Ascending aorta (tissue), 2 donors: ENCODE data around the gene UMOD. TPM values are rescaled to one million over a fixed set of nuclear protein-coding genes. Genes with fewer than 3 reads are reported as not detected.

Experiments used
- DNase-seq, 2 donors: peaks; one replicate each; pipeline ENCODE4 v3.0.0-alpha.2; 2019; ENCODE audit warnings: low spot score in 2 of 2
- H3K27ac ChIP-seq, 2 donors: fragments of 200-600 bp; sonication (generic); one replicate each; pipeline ENCODE4 v1.5.1; 2016 to 2017; ENCODE audit warnings: mild to moderate bottlenecking in 1 of 2
- H3K27me3 ChIP-seq: fragments of 200-600 bp; sonication (generic); one replicate; pipeline ENCODE4 v1.5.1; 2017
- H3K36me3 ChIP-seq, 2 donors: fragments of 200-600 bp; sonication (generic); one replicate each; pipeline ENCODE4 v1.5.1; 2016
- H3K4me1 ChIP-seq, 2 donors: fragments of 200-600 bp; sonication (generic); one replicate each; pipeline ENCODE4 v1.5.1; 2016 to 2017; ENCODE audit warnings: mild to moderate bottlenecking in 1 of 2
- H3K4me3 ChIP-seq, 2 donors: fragments of 200-600 bp; sonication (generic); one replicate each; pipeline ENCODE4 v1.5.1; 2016 to 2017; ENCODE audit warnings: mild to moderate bottlenecking in 1 of 2
- H3K9me3 ChIP-seq, 2 donors: fragments of 200-600 bp; sonication (generic); one replicate each; pipeline ENCODE4 v1.5.1; 2016
- intact Hi-C: fragments of 100-400 bp; cut with DNase I; formaldehyde crosslinking; loops from one replicate; pipeline ENCODE4 v1.15.1; 2023
- total RNA-seq: library from RNA; depleted of rRNA; stranded (reverse); fragments of >200 nt; gene quantifications from one replicate; pipeline ENCODE4 v1.1.0, GENCODE V29; 2016
- TF ChIP-seq, protein P1 (sequence below), 3 experiments: fragments of 200-600 bp in 2 of 3; fragments of 450-650 bp in 1 of 3; sonication (generic) in 2 of 3; IDR thresholded peaks; one replicate each; pipeline ENCODE4 v1.5.1; 2016 to 2019; ENCODE audit warnings: antibody characterized with exemption in 3 of 3, mild to moderate bottlenecking in 1 of 3, moderate library complexity in 1 of 3

UMOD gene
- total RNA-seq, 1 donor from 2014 or later = not detected

DNA sequence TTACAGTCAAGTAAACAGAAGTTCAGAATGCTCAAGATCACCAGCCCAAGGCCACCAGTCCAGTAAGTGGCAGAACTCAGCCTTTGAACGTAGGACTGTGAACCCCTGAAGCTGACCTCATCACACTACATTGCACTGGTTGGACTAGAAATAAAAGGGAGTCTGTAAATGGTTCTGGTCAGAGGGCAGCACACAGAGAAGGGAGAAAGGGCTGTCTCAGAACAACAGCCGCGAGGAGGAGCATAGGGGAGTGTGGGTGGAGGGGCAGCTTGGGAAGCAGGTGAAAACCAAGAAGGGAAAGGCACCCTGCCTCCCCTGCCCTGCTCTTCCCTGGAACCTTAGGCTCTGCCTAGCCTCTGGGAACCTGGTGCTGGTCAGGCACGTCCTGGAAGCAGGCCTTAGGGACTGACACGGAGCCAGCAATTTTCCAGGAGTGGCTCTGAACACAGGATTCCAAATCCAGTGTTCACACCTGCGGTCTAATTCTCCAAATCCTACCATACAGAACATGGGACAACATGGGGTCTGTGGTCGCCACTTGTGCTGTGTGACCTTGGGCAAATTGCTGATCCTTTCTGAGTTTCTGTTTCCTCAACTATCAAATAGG lies 45.1 kb upstream of the UMOD start:
- DNase-seq = no peak
- Histone ChIP-seq H3K4me3 (no peak overlapping the region), H3K27me3 (no peaks in the 10 kb centered on the region), H3K27ac (no peak overlapping the region), H3K36me3 (no peaks in the 10 kb centered on the region), H3K4me1 (no peaks in the 10 kb centered on the region), H3K9me3 (no peaks in the 10 kb centered on the region)
- intact Hi-C loops = no loop called here
- TF ChIP-seq, protein P1, sequence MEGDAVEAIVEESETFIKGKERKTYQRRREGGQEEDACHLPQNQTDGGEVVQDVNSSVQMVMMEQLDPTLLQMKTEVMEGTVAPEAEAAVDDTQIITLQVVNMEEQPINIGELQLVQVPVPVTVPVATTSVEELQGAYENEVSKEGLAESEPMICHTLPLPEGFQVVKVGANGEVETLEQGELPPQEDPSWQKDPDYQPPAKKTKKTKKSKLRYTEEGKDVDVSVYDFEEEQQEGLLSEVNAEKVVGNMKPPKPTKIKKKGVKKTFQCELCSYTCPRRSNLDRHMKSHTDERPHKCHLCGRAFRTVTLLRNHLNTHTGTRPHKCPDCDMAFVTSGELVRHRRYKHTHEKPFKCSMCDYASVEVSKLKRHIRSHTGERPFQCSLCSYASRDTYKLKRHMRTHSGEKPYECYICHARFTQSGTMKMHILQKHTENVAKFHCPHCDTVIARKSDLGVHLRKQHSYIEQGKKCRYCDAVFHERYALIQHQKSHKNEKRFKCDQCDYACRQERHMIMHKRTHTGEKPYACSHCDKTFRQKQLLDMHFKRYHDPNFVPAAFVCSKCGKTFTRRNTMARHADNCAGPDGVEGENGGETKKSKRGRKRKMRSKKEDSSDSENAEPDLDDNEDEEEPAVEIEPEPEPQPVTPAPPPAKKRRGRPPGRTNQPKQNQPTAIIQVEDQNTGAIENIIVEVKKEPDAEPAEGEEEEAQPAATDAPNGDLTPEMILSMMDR (IDR thresholded peaks at IDR 0.05) = no peak

DNA sequence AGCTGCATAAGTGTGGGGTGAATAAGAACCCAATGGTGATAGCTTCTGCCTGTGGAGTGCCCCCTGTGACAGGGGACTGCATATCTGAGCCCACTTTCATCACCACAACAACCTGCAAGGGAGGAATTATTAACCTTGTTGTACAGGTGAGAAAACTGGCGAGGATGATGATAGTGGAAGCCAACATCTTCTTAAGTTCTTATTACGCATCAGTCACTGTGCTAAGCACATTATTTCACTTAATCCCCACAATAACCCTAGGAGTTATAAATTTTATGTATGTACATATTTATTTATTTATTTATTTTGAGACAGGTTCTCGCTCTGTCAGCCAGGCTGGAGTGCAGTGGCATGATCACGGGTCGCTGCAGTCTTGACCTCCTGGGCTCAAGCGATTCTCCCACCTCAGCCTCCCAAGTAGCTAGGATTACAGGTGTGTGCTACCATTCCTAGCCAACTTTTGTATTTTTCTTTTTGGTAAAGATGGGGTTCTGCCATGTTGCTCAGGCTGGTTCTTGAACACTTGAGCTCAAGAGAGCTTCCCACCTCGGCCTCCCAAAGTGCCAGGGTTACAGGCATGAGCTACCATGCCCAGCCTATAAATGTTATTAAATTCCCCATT lies 44.4 kb upstream of the UMOD start:
- H3K36me3 ChIP-seq = no peaks in the 10 kb centered on the region
- TF ChIP-seq, protein P1 (IDR thresholded peaks at IDR 0.05) = no peak
- DNase-seq = no peak
- intact Hi-C loops = no loop called here
- no peaks in the 10 kb centered on the region for H3K4me1 ChIP-seq
- no peaks in the 10 kb centered on the region for H3K27me3 ChIP-seq
- H3K4me3 ChIP-seq = no peak overlapping the region
- H3K27ac ChIP-seq = no peak overlapping the region
- no peaks in the 10 kb centered on the region for H3K9me3 ChIP-seq

DNA sequence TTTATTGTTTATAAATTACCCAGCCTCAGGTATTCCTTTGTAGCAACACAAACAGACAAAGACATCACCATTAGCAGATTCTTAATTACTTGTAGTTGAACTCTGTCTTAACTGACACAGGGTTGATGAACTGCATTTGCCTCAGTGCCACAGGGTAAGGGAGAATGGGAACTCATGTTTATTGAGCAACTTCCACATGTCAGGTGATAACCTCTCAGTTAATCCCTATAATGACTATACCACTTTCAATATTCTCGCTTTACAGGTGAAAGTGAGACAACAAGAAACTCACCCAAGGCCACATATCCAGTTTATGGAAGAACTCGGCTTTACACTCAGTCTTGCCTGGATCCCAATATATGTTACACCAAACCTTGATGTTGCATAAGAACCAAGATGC lies 43.4 kb upstream of the UMOD start:
- Histone ChIP-seq H3K36me3 (no peaks in the 10 kb centered on the region), H3K9me3 (no peaks in the 10 kb centered on the region), H3K27ac (no peak overlapping the region), H3K4me3 (no peak overlapping the region), H3K27me3 (no peaks in the 10 kb centered on the region), H3K4me1 (no peaks in the 10 kb centered on the region)
- TF ChIP-seq, protein P1 (IDR thresholded peaks at IDR 0.05) = no peak
- intact Hi-C loops = no loop called here
- DNase-seq = no peak

DNA sequence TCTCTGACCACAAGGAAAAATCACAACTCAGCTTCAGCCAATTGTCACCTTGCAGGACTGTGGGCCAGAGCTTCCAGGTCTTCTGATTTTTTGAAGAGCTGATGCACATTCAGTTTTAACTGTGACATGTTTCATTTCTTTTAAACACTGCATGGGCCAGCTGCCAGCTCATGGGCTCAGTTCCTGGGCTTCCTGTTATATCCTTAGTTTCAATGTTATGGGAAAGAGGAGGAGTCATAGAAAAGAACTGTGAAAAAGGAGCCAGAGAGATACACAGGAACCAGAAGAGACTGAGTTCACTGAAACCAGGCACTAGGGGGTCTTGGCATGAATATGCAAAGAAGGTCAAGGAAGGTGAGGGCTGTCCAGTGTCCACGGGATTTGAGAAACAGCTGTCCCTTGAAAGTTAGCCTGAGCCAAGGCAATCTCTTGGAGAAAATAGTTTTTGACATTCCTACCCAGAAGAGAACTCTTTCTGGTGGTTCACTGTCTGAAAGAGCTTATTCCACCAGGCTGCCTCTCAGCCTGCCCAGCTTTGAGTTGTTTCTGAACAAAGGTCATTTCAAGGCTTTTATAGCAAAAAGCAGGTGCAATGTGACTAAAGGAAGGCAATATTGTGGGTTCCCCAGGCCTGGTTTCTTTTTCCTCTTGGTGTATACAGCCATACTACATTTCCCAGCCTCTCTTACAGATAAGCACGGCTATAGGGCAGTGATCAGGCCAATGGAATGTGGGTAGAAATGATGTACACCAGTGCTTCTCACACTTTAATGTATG lies 41.5 kb upstream of the UMOD start:
- H3K9me3 ChIP-seq = no peaks in the 10 kb centered on the region
- H3K4me1 ChIP-seq = no peaks in the 10 kb centered on the region
- TF ChIP-seq, protein P1 (IDR thresholded peaks at IDR 0.05) = no peak
- H3K4me3 ChIP-seq = no peak overlapping the region
- no peaks in the 10 kb centered on the region for H3K27me3 ChIP-seq
- peak overlapping the region in 1 of 2 donors; percentile 25 for H3K27ac ChIP-seq
- no peak for DNase-seq
- intact Hi-C loops = no loop called here
- H3K36me3 ChIP-seq = no peaks in the 10 kb centered on the region

DNA sequence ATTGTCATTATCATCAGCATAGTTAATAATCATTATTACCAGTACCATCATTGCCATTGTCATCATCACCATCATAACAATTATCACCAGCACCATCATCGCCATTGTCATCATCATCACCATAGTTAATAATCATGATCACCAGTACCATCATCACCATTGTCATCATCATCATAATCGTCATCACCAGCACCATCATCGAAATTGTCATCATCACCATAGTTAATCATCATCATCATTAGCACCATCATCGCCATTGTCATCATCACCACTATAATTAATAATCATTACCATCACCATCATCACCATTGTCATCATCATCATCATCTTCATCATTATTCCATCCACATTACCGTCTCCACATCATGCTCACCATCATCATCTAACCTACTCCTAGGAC lies 38.5 kb upstream of the UMOD start:
- TF ChIP-seq, protein P1 (IDR thresholded peaks at IDR 0.05) = no peak
- H3K27me3 ChIP-seq = no peaks in the 10 kb centered on the region
- no peak for DNase-seq
- intact Hi-C loops = no loop called here
- H3K27ac ChIP-seq = no peak overlapping the region
- H3K9me3 ChIP-seq = no peaks in the 10 kb centered on the region
- H3K4me3 ChIP-seq = no peak overlapping the region
- no peaks in the 10 kb centered on the region for H3K36me3 ChIP-seq
- peaks cover 0 to 2% of the 10 kb centered on the region in 2 donors for H3K4me1 ChIP-seq
